Liver (tissue), 9 donors: ENCODE data around the gene HDAC9. TPM values are rescaled to one million over a fixed set of nuclear protein-coding genes. Genes with fewer than 3 reads are reported as not detected.

ENCODE experiments used
- DNase-seq: peaks from one replicate; pipeline ENCODE4 v3.0.0-alpha.2; 2017; ENCODE audit warnings: low spot score
- H3K27ac ChIP-seq, 2 donors: one replicate each; pipeline ENCODE4 v1.7.0; 2013; ENCODE audit warnings: inconsistent platforms in 2 of 2, low read length in 2 of 2, control low read depth in 1 of 2, low read depth in 1 of 2, mild to moderate bottlenecking in 1 of 2
- H3K27me3 ChIP-seq, 4 donors: one replicate each; pipeline versions ENCODE4 v1.6.1 to v1.7.0; 2013; ENCODE audit warnings: low read length in 3 of 4, inconsistent platforms in 1 of 4, mild to moderate bottlenecking in 1 of 4, moderate library complexity in 1 of 4; ENCODE audit not compliant: control insufficient read depth in 4 of 4, insufficient read depth in 4 of 4
- H3K36me3 ChIP-seq, 4 donors: one replicate each; pipeline versions ENCODE4 v1.6.1 to v1.7.0; 2013; ENCODE audit warnings: low read length in 3 of 4, mild to moderate bottlenecking in 3 of 4, low read depth in 1 of 4, moderate library complexity in 1 of 4; ENCODE audit not compliant: control insufficient read depth in 4 of 4, insufficient read depth in 3 of 4
- H3K4me1 ChIP-seq, 4 donors: one replicate each; pipeline versions ENCODE4 v1.6.1 to v1.7.0; 2013; ENCODE audit warnings: low read length in 3 of 4, mild to moderate bottlenecking in 3 of 4, moderate library complexity in 1 of 4; ENCODE audit not compliant: control insufficient read depth in 4 of 4, insufficient read depth in 4 of 4
- H3K4me3 ChIP-seq, 3 donors: one replicate each; pipeline versions ENCODE4 v1.6.1 to v1.7.0; 2013; ENCODE audit warnings: low read length in 3 of 3, control low read depth in 1 of 3, low read depth in 1 of 3, mild to moderate bottlenecking in 1 of 3
- H3K9ac ChIP-seq, 2 donors: one replicate each; pipeline ENCODE4 v1.7.0; 2013; ENCODE audit warnings: low read length in 2 of 2, mild to moderate bottlenecking in 2 of 2, moderate library complexity in 2 of 2, control low read depth in 1 of 2, low read depth in 1 of 2
- H3K9me3 ChIP-seq, 4 donors: one replicate each; pipeline versions ENCODE4 v1.6.1 to v1.7.0; 2013; ENCODE audit warnings: low read length in 3 of 4; ENCODE audit not compliant: control insufficient read depth in 4 of 4
- EGR1 ChIP-seq, 2 donors: IDR thresholded peaks; 2 replicates each; pipeline ENCODE4 v1.6.1; 2016 to 2018; ENCODE audit warnings: antibody characterized with exemption in 2 of 2, low read depth in 2 of 2
- FOXA1 ChIP-seq: IDR thresholded peaks from 2 replicates; pipeline ENCODE4 v1.6.1; 2016; ENCODE audit warnings: antibody characterized with exemption
- FOXA2 ChIP-seq: IDR thresholded peaks from 2 replicates; pipeline ENCODE4 v1.6.1; 2016; ENCODE audit warnings: antibody characterized with exemption
- GABPA ChIP-seq, 2 donors: IDR thresholded peaks in 1 of 2; conservative IDR thresholded peaks in 1 of 2; 2 replicates each; pipeline ENCODE4 v1.6.1; 2016; ENCODE audit warnings: antibody characterized with exemption in 2 of 2, mild to moderate bottlenecking in 1 of 2, moderate library complexity in 1 of 2
- HNF4G ChIP-seq: IDR thresholded peaks from 2 replicates; pipeline ENCODE4 v1.6.1; 2016; ENCODE audit warnings: antibody characterized with exemption
- JUND ChIP-seq, 2 donors: IDR thresholded peaks; 2 replicates each; pipeline ENCODE4 v1.6.1; 2016; ENCODE audit warnings: antibody characterized with exemption in 2 of 2
- NR2F2 ChIP-seq: IDR thresholded peaks from 2 replicates; pipeline ENCODE4 v1.6.1; 2016; ENCODE audit warnings: antibody characterized with exemption
- RAD21 ChIP-seq, 2 donors: IDR thresholded peaks; 2 replicates each; pipeline ENCODE4 v1.6.1; 2016; ENCODE audit warnings: antibody characterized with exemption in 2 of 2, mild to moderate bottlenecking in 2 of 2
- TAF1 ChIP-seq: conservative IDR thresholded peaks from 2 replicates; pipeline ENCODE4 v1.6.1; 2016; ENCODE audit warnings: antibody characterized with exemption, mild to moderate bottlenecking
- WGBS: extraction: QIAGEN DNeasy Blood & Tissue Kit; methylation state at CpG from one replicate; pipeline ENCODE4 v1.1.7; 2013; 5-methylcytosine and 5-hydroxymethylcytosine counted together
- polyA plus RNA-seq, 2 donors: library from polyadenylated mRNA; stranded (reverse) in 1 of 2; unstranded in 1 of 2; fragments of 200-250 nt in 1 of 2; fragments of >200 nt in 1 of 2; fragmentation: Nextera tagmentation in 1 of 2; extraction: Ambion mirVana in 1 of 2; gene quantifications; one replicate each; pipeline versions ENCODE4 v1.2.1 to v1.2.3, GENCODE V29; 2013 to 2015
- total RNA-seq, 2 donors: library from RNA; depleted of rRNA; stranded (reverse); fragments of >200 nt; gene quantifications; one replicate each; pipeline ENCODE4 v1.2.3, GENCODE V29; 2014
- TF ChIP-seq, protein P1 (sequence below): IDR thresholded peaks from 2 replicates; pipeline ENCODE4 v1.6.1; 2016; ENCODE audit warnings: antibody characterized with exemption
- TF ChIP-seq, protein P2 (sequence below): IDR thresholded peaks from 2 replicates; pipeline ENCODE4 v1.6.1; 2016; ENCODE audit warnings: antibody characterized with exemption, mild to moderate bottlenecking
- donor health status: healthy.
- donor health status: healthy.
- donor health status: healthy.
- donor health status: healthy.
- donor health status: healthy.

The HDAC9 gene
- total and polyA plus RNA-seq, 4 donors: 1.0 to 10.1 (median 2.3) TPM

DNA sequence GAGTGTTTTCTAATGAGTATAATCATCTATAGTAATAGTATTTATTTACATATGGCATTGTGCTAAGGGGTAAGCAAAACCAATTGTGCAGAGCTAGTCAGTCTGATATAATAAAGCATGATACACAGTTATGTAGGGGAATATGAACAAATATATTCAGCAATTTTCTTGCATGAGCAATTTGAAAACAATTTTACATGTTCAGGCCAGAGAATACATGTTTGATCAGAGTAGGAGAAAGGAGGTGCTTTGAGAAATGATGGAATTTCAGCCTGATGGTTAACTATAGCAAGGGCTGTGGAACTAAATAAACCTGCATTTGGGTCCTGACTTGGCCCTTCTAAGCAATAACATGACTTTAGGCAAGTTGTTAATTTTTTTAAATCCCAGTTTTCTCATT lies 407.3 kb downstream of the HDAC9 start:
- no peak for DNase-seq
- Histone ChIP-seq H3K9ac (no peak overlapping the region), H3K4me3 (no peak overlapping the region), H3K36me3 (no peaks in the 10 kb centered on the region), H3K9me3 (no peaks in the 10 kb centered on the region), H3K4me1 (no peaks in the 10 kb centered on the region), H3K27ac (no peak overlapping the region), H3K27me3 (no peaks in the 10 kb centered on the region)
- TF ChIP-seq HNF4G (no peak), GABPA (IDR thresholded peaks at IDR 0.05 in 1 of 2, conservative IDR thresholded peaks at IDR 0.05 in 1 of 2) (no peak), EGR1 (IDR thresholded peaks at IDR 0.05; ENCODE audit: low read depth in 2 of 2) (no peak), JUND (IDR thresholded peaks at IDR 0.05) (no peak)
- TF ChIP-seq, protein P1, sequence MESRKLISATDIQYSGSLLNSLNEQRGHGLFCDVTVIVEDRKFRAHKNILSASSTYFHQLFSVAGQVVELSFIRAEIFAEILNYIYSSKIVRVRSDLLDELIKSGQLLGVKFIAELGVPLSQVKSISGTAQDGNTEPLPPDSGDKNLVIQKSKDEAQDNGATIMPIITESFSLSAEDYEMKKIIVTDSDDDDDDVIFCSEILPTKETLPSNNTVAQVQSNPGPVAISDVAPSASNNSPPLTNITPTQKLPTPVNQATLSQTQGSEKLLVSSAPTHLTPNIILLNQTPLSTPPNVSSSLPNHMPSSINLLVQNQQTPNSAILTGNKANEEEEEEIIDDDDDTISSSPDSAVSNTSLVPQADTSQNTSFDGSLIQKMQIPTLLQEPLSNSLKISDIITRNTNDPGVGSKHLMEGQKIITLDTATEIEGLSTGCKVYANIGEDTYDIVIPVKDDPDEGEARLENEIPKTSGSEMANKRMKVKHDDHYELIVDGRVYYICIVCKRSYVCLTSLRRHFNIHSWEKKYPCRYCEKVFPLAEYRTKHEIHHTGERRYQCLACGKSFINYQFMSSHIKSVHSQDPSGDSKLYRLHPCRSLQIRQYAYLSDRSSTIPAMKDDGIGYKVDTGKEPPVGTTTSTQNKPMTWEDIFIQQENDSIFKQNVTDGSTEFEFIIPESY: no peak

DNA sequence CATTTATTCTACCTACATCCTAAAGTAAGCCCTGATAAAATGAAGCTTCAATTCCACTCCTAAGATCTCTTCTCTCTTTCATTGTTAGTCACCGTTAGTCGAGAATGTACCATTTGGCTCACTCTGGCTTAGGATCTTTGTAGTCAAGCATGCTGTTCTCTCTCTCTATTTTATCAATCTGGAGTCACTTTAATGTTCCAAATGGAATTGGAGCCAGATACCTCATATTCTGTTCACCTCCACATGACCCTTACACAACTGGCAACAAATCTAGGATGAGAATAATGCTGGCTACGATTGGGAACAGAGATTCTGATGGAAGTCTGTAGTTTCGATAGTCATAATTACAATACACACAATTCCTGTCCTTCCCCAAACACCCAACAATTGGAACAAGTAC lies 408.1 kb downstream of the HDAC9 start:
- WGBS: 59% methylated on average over 4 of the region's 4 CpGs
- Histone ChIP-seq H3K4me3 (no peak overlapping the region), H3K4me1 (no peaks in the 10 kb centered on the region), H3K27ac (no peak overlapping the region), H3K9ac (no peak overlapping the region), H3K36me3 (no peaks in the 10 kb centered on the region), H3K9me3 (no peaks in the 10 kb centered on the region), H3K27me3 (no peaks in the 10 kb centered on the region)
- TF ChIP-seq JUND (IDR thresholded peaks at IDR 0.05) (no peak), EGR1 (IDR thresholded peaks at IDR 0.05; ENCODE audit: low read depth in 2 of 2) (no peak), FOXA1 (no peak), FOXA2 (no peak), HNF4G (no peak), NR2F2 (no peak), GABPA (IDR thresholded peaks at IDR 0.05 in 1 of 2, conservative IDR thresholded peaks at IDR 0.05 in 1 of 2) (no peak), RAD21 (IDR thresholded peaks at IDR 0.05) (no peak), TAF1 (no peak)
- TF ChIP-seq, protein P2, sequence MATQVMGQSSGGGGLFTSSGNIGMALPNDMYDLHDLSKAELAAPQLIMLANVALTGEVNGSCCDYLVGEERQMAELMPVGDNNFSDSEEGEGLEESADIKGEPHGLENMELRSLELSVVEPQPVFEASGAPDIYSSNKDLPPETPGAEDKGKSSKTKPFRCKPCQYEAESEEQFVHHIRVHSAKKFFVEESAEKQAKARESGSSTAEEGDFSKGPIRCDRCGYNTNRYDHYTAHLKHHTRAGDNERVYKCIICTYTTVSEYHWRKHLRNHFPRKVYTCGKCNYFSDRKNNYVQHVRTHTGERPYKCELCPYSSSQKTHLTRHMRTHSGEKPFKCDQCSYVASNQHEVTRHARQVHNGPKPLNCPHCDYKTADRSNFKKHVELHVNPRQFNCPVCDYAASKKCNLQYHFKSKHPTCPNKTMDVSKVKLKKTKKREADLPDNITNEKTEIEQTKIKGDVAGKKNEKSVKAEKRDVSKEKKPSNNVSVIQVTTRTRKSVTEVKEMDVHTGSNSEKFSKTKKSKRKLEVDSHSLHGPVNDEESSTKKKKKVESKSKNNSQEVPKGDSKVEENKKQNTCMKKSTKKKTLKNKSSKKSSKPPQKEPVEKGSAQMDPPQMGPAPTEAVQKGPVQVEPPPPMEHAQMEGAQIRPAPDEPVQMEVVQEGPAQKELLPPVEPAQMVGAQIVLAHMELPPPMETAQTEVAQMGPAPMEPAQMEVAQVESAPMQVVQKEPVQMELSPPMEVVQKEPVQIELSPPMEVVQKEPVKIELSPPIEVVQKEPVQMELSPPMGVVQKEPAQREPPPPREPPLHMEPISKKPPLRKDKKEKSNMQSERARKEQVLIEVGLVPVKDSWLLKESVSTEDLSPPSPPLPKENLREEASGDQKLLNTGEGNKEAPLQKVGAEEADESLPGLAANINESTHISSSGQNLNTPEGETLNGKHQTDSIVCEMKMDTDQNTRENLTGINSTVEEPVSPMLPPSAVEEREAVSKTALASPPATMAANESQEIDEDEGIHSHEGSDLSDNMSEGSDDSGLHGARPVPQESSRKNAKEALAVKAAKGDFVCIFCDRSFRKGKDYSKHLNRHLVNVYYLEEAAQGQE: no peak
- TF ChIP-seq, protein P1: no peak
- no peak for DNase-seq
